ENCODE measurements around the gene SEMA6B. TPM values are rescaled to one million over a fixed set of nuclear protein-coding genes. Genes with fewer than 3 reads are reported as not detected.

SEMA6B gene
- polyA plus RNA-seq, 1 experiment, result 0.66 TPM

- TF ChIP-seq CTCF (IDR thresholded peaks at IDR 0.05; ENCODE audit: low read depth, low read length), result no peak
- ChIA-PET CTCF (interaction anchor here (1.2 to 3.1 kb wide), 2 partner anchors 9 to 52 kb away, joined by 4 to 19 read pairs; no protein-coding TSS in a partner anchor), POLR2A (interaction anchor here (0.5 to 0.9 kb wide), 5 partner anchors 11 to 822 kb away, joined by 3 to 9 read pairs (median 4); partner anchors contain the start of gene FEM1A)
- Histone ChIP-seq H3K4me3 (ENCODE audit: low read depth, low read length) (peak overlapping the region; percentile 59), H3K9me3 (ENCODE audit: control insufficient read depth, insufficient read depth, low read length) (no peaks in the 10 kb centered on the region; the same call in 1 of the 2 replicates), H3K27ac (ENCODE audit: low read depth, low read length) (no peak overlapping the region), H3K27me3 (ENCODE audit: control insufficient read depth, insufficient read depth, low read length) (peaks cover 31% of the 10 kb centered on the region)
- DNase-seq (ENCODE audit: low read depth, low spot score), result no peak
Measured at GRCh38 chr19:4584670-4585460, 25.4 kb upstream of the SEMA6B start.

- DNase-seq (ENCODE audit: low read depth, low spot score), result no peak
- peak overlapping the region; percentile 59 for H3K4me3 ChIP-seq (ENCODE audit: low read depth, low read length)
- ChIA-PET POLR2A (no interaction called here), CTCF (interaction anchor here (1.2 kb wide), 1 partner anchor 52 kb away, joined by 4 read pairs; no protein-coding TSS in a partner anchor)
- peaks cover 38% of the 10 kb centered on the region for H3K27me3 ChIP-seq (ENCODE audit: control insufficient read depth, insufficient read depth, low read length)
- H3K27ac ChIP-seq (ENCODE audit: low read depth, low read length), result no peak overlapping the region
- TF ChIP-seq CTCF (IDR thresholded peaks at IDR 0.05; ENCODE audit: low read depth, low read length), result no peak
- H3K9me3 ChIP-seq (ENCODE audit: control insufficient read depth, insufficient read depth, low read length), result no peaks in the 10 kb centered on the region; the same call in 1 of the 2 replicates
Measured at GRCh38 chr19:4583961-4584669, 24.6 kb upstream of the SEMA6B start.

GRCh38 chr19:4582980-4583842 is 23.7 kb upstream of the SEMA6B start:
- no peak for TF ChIP-seq CTCF (IDR thresholded peaks at IDR 0.05; ENCODE audit: low read depth, low read length)
- no peak for DNase-seq (ENCODE audit: low read depth, low spot score)

GRCh38 chr19:4581666-4582553 is 22.4 kb upstream of the SEMA6B start:
- POLR2A ChIA-PET, result no interaction called here
- Histone ChIP-seq H3K27me3 (ENCODE audit: control insufficient read depth, insufficient read depth, low read length) (peaks cover 42% of the 10 kb centered on the region), H3K4me3 (ENCODE audit: low read depth, low read length) (no peak overlapping the region; the same call in 1 of the 2 replicates), H3K27ac (ENCODE audit: low read depth, low read length) (no peak overlapping the region), H3K9me3 (ENCODE audit: control insufficient read depth, insufficient read depth, low read length) (no peaks in the 10 kb centered on the region; the same call in 1 of the 2 replicates)
- TF ChIP-seq CTCF (IDR thresholded peaks at IDR 0.05; ENCODE audit: low read depth, low read length), result no peak
- no peak for DNase-seq (ENCODE audit: low read depth, low spot score)
- CTCF ChIA-PET, result no interaction called here

More at GRCh38 chr19:4582980-4583842, 23.7 kb upstream of the SEMA6B start:
- ChIA-PET CTCF (no interaction called here), POLR2A (no interaction called here)
- H3K27me3 ChIP-seq (ENCODE audit: control insufficient read depth, insufficient read depth, low read length), result peaks cover 45% of the 10 kb centered on the region
- H3K9me3 ChIP-seq (ENCODE audit: control insufficient read depth, insufficient read depth, low read length), result no peaks in the 10 kb centered on the region; the same call in 1 of the 2 replicates
- H3K4me3 ChIP-seq (ENCODE audit: low read depth, low read length), result no peak overlapping the region
- no peak overlapping the region for H3K27ac ChIP-seq (ENCODE audit: low read depth, low read length)

Measured in AG04450 (cell line).